IMR-90 (cell line): ENCODE data around the gene EML5. TPM values are rescaled to one million over a fixed set of nuclear protein-coding genes. Genes with fewer than 3 reads are reported as not detected.
A peak's percentile ranks its signal among the peaks of the same experiment; 100 is the strongest.

ENCODE experiments used
- ATAC-seq: fragments of 200-7000 bp; cut with Tn5 transposase; 2 replicates; pipeline ENCODE4 v1.9.1; 2020; ENCODE audit warnings: low read depth, mild to moderate bottlenecking, moderate library complexity
- BruUV-seq: library from RNA; stranded (reverse); fragments of 400-500 nt; replicated peaks from 2 replicates; lab custom pipeline; 2021; lab: Mats Ljungman, UMichigan
- CTCF ChIA-PET: fragments of 300-600 bp; formaldehyde crosslinking; extraction: SDS; loops from one replicate; lab custom pipeline; 2021; ENCODE audit warnings: antibody characterized with exemption; lab: Yijun Ruan, JAX
- POLR2A ChIA-PET: fragments of 300-600 bp; sonication (Branson Sonifier 250); formaldehyde crosslinking; loops from one replicate; lab custom pipeline; 2022; ENCODE audit warnings: antibody characterized with exemption; ENCODE audit not compliant: unreplicated experiment; lab: Charles Lee
- DNase-seq: peaks from one replicate; pipeline ENCODE4 v3.0.0; 2013
- H2AFZ ChIP-seq: replicated peaks from 2 replicates; pipeline ENCODE3; 2013; ENCODE audit warnings: low read length, mild to moderate bottlenecking; ENCODE audit not compliant: poor library complexity
- H2AK5ac ChIP-seq: 2 replicates; pipeline ENCODE4 v1.6.1; 2013; ENCODE audit warnings: low read depth, low read length, inconsistent platforms
- H2AK9ac ChIP-seq: replicated peaks from 2 replicates; pipeline ENCODE3; 2013; ENCODE audit warnings: mild to moderate bottlenecking, low read depth, low read length, moderate library complexity; ENCODE audit not compliant: poor library complexity
- H2BK120ac ChIP-seq: 2 replicates; pipeline ENCODE4 v1.6.1; 2013; ENCODE audit warnings: low read depth, low read length, inconsistent platforms
- H2BK15ac ChIP-seq: 3 replicates; pipeline ENCODE4 v1.6.1; 2013; ENCODE audit warnings: low read depth, low read length, inconsistent platforms
- H2BK20ac ChIP-seq: 2 replicates; pipeline ENCODE4 v1.6.1; 2013; ENCODE audit warnings: low read depth, mild to moderate bottlenecking, inconsistent platforms, low read length, moderate library complexity
- H2BK5ac ChIP-seq: 2 replicates; pipeline ENCODE4 v1.6.1; 2013; ENCODE audit warnings: mild to moderate bottlenecking, low read depth, low read length, inconsistent platforms; ENCODE audit not compliant: poor library complexity, severe bottlenecking
- H3K14ac ChIP-seq: replicated peaks from 2 replicates; pipeline ENCODE4 v1.6.1; 2013; ENCODE audit warnings: low read depth, low read length, inconsistent platforms
- H3K18ac ChIP-seq: 2 replicates; pipeline ENCODE4 v1.6.1; 2013; ENCODE audit warnings: low read depth, low read length, control low read depth
- H3K23ac ChIP-seq: 2 replicates; pipeline ENCODE4 v1.6.1; 2013; ENCODE audit warnings: low read depth, low read length, inconsistent platforms
- H3K27ac ChIP-seq: 2 replicates; pipeline ENCODE4 v1.5.1; 2013; ENCODE audit warnings: mild to moderate bottlenecking, control low read depth, low read length; ENCODE audit not compliant: insufficient read depth
- H3K27me3 ChIP-seq: 2 replicates; pipeline ENCODE4 v1.6.1; 2013; ENCODE audit warnings: low read length; ENCODE audit not compliant: control insufficient read depth, insufficient read depth
- H3K36me3 ChIP-seq: 2 replicates; pipeline ENCODE4 v1.6.1; 2013; ENCODE audit warnings: low read length, mixed read lengths; ENCODE audit not compliant: control insufficient read depth, insufficient read depth
- H3K4ac ChIP-seq: 2 replicates; pipeline ENCODE4 v1.6.1; 2013; ENCODE audit warnings: low read depth, low read length, inconsistent platforms
- H3K4me1 ChIP-seq: 2 replicates; pipeline ENCODE4 v1.6.1; 2013; ENCODE audit warnings: low read length, mixed read lengths; ENCODE audit not compliant: control insufficient read depth, insufficient read depth
- H3K4me2 ChIP-seq: 2 replicates; pipeline ENCODE4 v1.6.1; 2013; ENCODE audit warnings: low read depth, mild to moderate bottlenecking, control low read depth, low read length, moderate library complexity
- H3K4me3 ChIP-seq: 2 replicates; pipeline ENCODE4 v1.5.1; 2013; ENCODE audit warnings: low read depth, mild to moderate bottlenecking, control low read depth, low read length, moderate library complexity; ENCODE audit not compliant: insufficient read depth
- H3K56ac ChIP-seq: 2 replicates; pipeline ENCODE4 v1.6.1; 2013; ENCODE audit warnings: low read length, inconsistent platforms; ENCODE audit not compliant: insufficient read depth; ENCODE audit errors: extremely low read depth
- H3K79me1 ChIP-seq, 2 experiments: 2 replicates each; pipeline ENCODE4 v1.6.1; 2013; ENCODE audit warnings: low read length in 2 of 2, inconsistent platforms in 1 of 2, low read depth in 1 of 2
- H3K9ac ChIP-seq: 2 replicates; pipeline ENCODE4 v1.6.1; 2013; ENCODE audit warnings: low read depth, low read length, control low read depth
- H3K9me1 ChIP-seq: 2 replicates; pipeline ENCODE4 v1.6.1; 2013; ENCODE audit warnings: low read length, inconsistent platforms; ENCODE audit not compliant: insufficient read depth
- H3K9me3 ChIP-seq: 2 replicates; pipeline ENCODE4 v1.6.1; 2013; ENCODE audit warnings: low read length; ENCODE audit not compliant: control insufficient read depth, insufficient read depth
- H4K20me1 ChIP-seq: 2 replicates; pipeline ENCODE4 v1.6.1; 2013; ENCODE audit warnings: low read length, inconsistent platforms; ENCODE audit not compliant: insufficient read depth
- H4K5ac ChIP-seq: 2 replicates; pipeline ENCODE4 v1.6.1; 2013; ENCODE audit warnings: mild to moderate bottlenecking, low read depth, low read length, control low read depth
- H4K8ac ChIP-seq, 2 experiments: 2 replicates each; pipeline ENCODE4 v1.6.1; 2013; ENCODE audit warnings: low read depth in 2 of 2, low read length in 2 of 2, control low read depth in 1 of 2, inconsistent platforms in 1 of 2
- H4K91ac ChIP-seq: 2 replicates; pipeline ENCODE4 v1.6.1; 2013; ENCODE audit warnings: low read depth, low read length, inconsistent platforms; ENCODE audit not compliant: insufficient read depth
- BHLHE40 ChIP-seq: fragments of 150-350 bp; IDR thresholded peaks from 2 replicates; pipeline ENCODE4 v1.6.1; 2016; ENCODE audit warnings: mild to moderate bottlenecking, low read depth, low read length
- CEBPB ChIP-seq: IDR thresholded peaks from 2 replicates; pipeline ENCODE4 v1.6.1; 2012; ENCODE audit warnings: low read depth, low read length, improper control_type of control experiment
- CHD1 ChIP-seq: IDR thresholded peaks from 2 replicates; pipeline ENCODE4 v1.6.1; 2012; ENCODE audit warnings: low read depth, low read length, improper control_type of control experiment
- CTCF ChIP-seq: conservative IDR thresholded peaks from 2 replicates; pipeline ENCODE4 v1.5.1; 2012; ENCODE audit warnings: mild to moderate bottlenecking, low read depth, low read length, improper control_type of control experiment
- ELK1 ChIP-seq: fragments of 150-350 bp; IDR thresholded peaks from 2 replicates; pipeline ENCODE4 v1.6.1; 2016; ENCODE audit warnings: low read depth, mild to moderate bottlenecking, low read length, moderate library complexity, borderline replicate concordance
- FOS ChIP-seq: fragments of 150-350 bp; IDR thresholded peaks from 2 replicates; pipeline ENCODE4 v1.6.1; 2016; ENCODE audit warnings: low read depth, low read length
- MAFK ChIP-seq: IDR thresholded peaks from 2 replicates; pipeline ENCODE4 v1.6.1; 2012; ENCODE audit warnings: low read depth, low read length, improper control_type of control experiment
- MAZ ChIP-seq: IDR thresholded peaks from 2 replicates; pipeline ENCODE4 v1.6.1; 2012; ENCODE audit warnings: low read depth, mild to moderate bottlenecking, low read length, improper control_type of control experiment, moderate library complexity, borderline replicate concordance
- MXI1 ChIP-seq: IDR thresholded peaks from 2 replicates; pipeline ENCODE4 v1.6.1; 2012; ENCODE audit warnings: low read depth, mild to moderate bottlenecking, low read length, moderate library complexity, borderline replicate concordance
- NFE2L2 ChIP-seq: fragments of 150-350 bp; IDR thresholded peaks from 2 replicates; pipeline ENCODE4 v1.6.1; 2016; ENCODE audit warnings: low read depth, mild to moderate bottlenecking, low read length
- POLR2A ChIP-seq: IDR thresholded peaks from 2 replicates; pipeline ENCODE4 v1.6.1; 2012; ENCODE audit warnings: mild to moderate bottlenecking, low read depth, low read length
- RAD21 ChIP-seq: IDR thresholded peaks from 2 replicates; pipeline ENCODE4 v1.6.1; 2012; ENCODE audit warnings: low read length, improper control_type of control experiment
- RCOR1 ChIP-seq: IDR thresholded peaks from 2 replicates; pipeline ENCODE4 v1.6.1; 2012; ENCODE audit warnings: mild to moderate bottlenecking, low read length, improper control_type of control experiment; ENCODE audit not compliant: insufficient replicate concordance
- RFX5 ChIP-seq: IDR thresholded peaks from 2 replicates; pipeline ENCODE4 v1.8.0; 2012; ENCODE audit warnings: low read depth, mild to moderate bottlenecking, low read length, moderate library complexity
- SMC3 ChIP-seq: fragments of 150-350 bp; IDR thresholded peaks from 2 replicates; pipeline ENCODE4 v1.6.1; 2016; ENCODE audit warnings: low read depth, mild to moderate bottlenecking, antibody characterized with exemption, low read length, moderate library complexity
- USF2 ChIP-seq: fragments of 150-350 bp; IDR thresholded peaks from 2 replicates; pipeline ENCODE4 v1.6.1; 2017; ENCODE audit warnings: mild to moderate bottlenecking, antibody characterized with exemption, low read length, low read depth
- WGBS, 2 experiments: methylation state at CpG; one replicate each; pipeline versions ENCODE4 v1.1.5 to v1.1.7; 2013; ENCODE audit warnings: missing lambda C conversion rate in 2 of 2; ENCODE audit not compliant: insufficient read length in 1 of 2; ENCODE audit errors: extremely low coverage in 2 of 2; 5-methylcytosine and 5-hydroxymethylcytosine counted together
- dilution Hi-C: fragments of 300-500 bp; cut with HindIII; formaldehyde crosslinking; loops from one replicate; pipeline ENCODE4 v1.14.3; 2018; ENCODE audit warnings: low sequenced_read_pairs; ENCODE audit not compliant: unreplicated experiment
- in situ Hi-C: fragments of 300-500 bp; cut with MboI; formaldehyde crosslinking; loops from 3 replicates; pipeline ENCODE4 v1.14.3; 2019; ENCODE audit warnings: low sequenced_read_pairs, inconsistent platforms, mixed read lengths
- intact Hi-C: fragments of 100-400 bp; cut with micrococcal nuclease; formaldehyde crosslinking; loops from 2 replicates; pipeline ENCODE4 v1.10.0; 2022
- polyA plus RNA-seq, 3 experiments: library from polyadenylated mRNA; depleted of rRNA; stranded (reverse); fragments of >200 nt; gene quantifications; 2 replicates each; pipeline ENCODE4 v1.2.3, GENCODE V29; 2012; ENCODE audit warnings: low replicate concordance in 1 of 3
- total RNA-seq: library from RNA; depleted of rRNA; stranded (reverse); fragments of >200 nt; gene quantifications from 2 replicates; pipeline ENCODE4 v1.2.3, GENCODE V29; 2012

Gene EML5
- total and polyA plus RNA-seq, 2 of the 4 experiments (the other 2 are of a cell fraction): 8.1 to 22.2 TPM

GRCh38 chr14:88785911-88786310, 6.8 kb downstream of the EML5 start:
- no peak for TF ChIP-seq FOS
- TF ChIP-seq RFX5: no peak
- no peak for TF ChIP-seq SMC3
- no peak for TF ChIP-seq NFE2L2
- no peak for TF ChIP-seq CEBPB
- TF ChIP-seq CTCF: no peak
- TF ChIP-seq CHD1: no peak
- TF ChIP-seq BHLHE40: no peak
- no peak for TF ChIP-seq RCOR1
- no peak for TF ChIP-seq MAZ
- no peak for TF ChIP-seq ELK1
- TF ChIP-seq USF2: no peak
- no peak for TF ChIP-seq RAD21
- TF ChIP-seq MXI1: no peak
- no peak for TF ChIP-seq MAFK
- no peak for TF ChIP-seq POLR2A
- ATAC-seq (no peak), DNase-seq (no peak)
- no peak overlapping the region for H3K9ac ChIP-seq
- H3K9me1 ChIP-seq: no peaks in the 10 kb centered on the region
- no TSS peak for BruUV-seq
- peaks cover 3 to 30% of the 10 kb centered on the region in 2 experiments; a peak in 2 of 4 replicates for H3K79me1 ChIP-seq
- H2BK120ac ChIP-seq: no peak overlapping the region
- no CpG with 5 or more reads among the region's 1 CpG for WGBS, 2 experiments
- H2AK9ac ChIP-seq: no peak overlapping the region
- no peaks in the 10 kb centered on the region; the same call in 1 of the 2 replicates for H3K4me1 ChIP-seq
- peak overlapping the region; percentile 48; the same call in 1 of the 2 replicates for H4K5ac ChIP-seq
- no peak overlapping the region; the same call in 1 of the 2 replicates for H3K18ac ChIP-seq
- H2BK15ac ChIP-seq: no peak overlapping the region
- H3K4me3 ChIP-seq: no peak overlapping the region
- no peaks in the 10 kb centered on the region for H3K36me3 ChIP-seq
- no peak overlapping the region for H4K8ac ChIP-seq
- POLR2A ChIA-PET: no interaction called here
- H3K27ac ChIP-seq: no peak overlapping the region
- CTCF ChIA-PET: no interaction called here
- no peak overlapping the region for H3K14ac ChIP-seq
- H3K56ac ChIP-seq: no peak overlapping the region
- no peak overlapping the region for H4K91ac ChIP-seq
- H2AFZ ChIP-seq: no peak overlapping the region
- no peak overlapping the region for H2BK5ac ChIP-seq
- H3K4me2 ChIP-seq: no peak overlapping the region; the same call in 1 of the 2 replicates
- no peaks in the 10 kb centered on the region for H3K27me3 ChIP-seq
- H2BK20ac ChIP-seq: no peak overlapping the region
- H2AK5ac ChIP-seq: no peak overlapping the region
- dilution Hi-C loops (no loop called here), in situ Hi-C loops (no loop called here), intact Hi-C loops (no loop called here)
- no peaks in the 10 kb centered on the region for H4K20me1 ChIP-seq
- no peaks in the 10 kb centered on the region for H3K9me3 ChIP-seq
- no peak overlapping the region for H3K4ac ChIP-seq
- no peak overlapping the region for H3K23ac ChIP-seq
